GF-D8 (cell line): ENCODE measurements around the gene ARL8B.
"Not testable (repeated sequence)": the region's sequence is repeated elsewhere in the genome, so short reads cannot be mapped to it uniquely, and the experiment has no call there.

Source experiments
- DNase-seq: peaks from one replicate; lab custom pipeline; 2025; lab: John Stamatoyannopoulos, UW

Gene ARL8B

GRCh38 chr3:5112043-5112442 is 10.0 kb upstream of the ARL8B start:
- no peak for DNase-seq

- not testable (repeated sequence) for DNase-seq
Observed at GRCh38 chr3:5113726-5114125, 8.4 kb upstream of the ARL8B start.

- no peak for DNase-seq
Observed at GRCh38 chr3:5115506-5116162, 6.5 kb upstream of the ARL8B start.

GRCh38 chr3:5116538-5116937 is 5.6 kb upstream of the ARL8B start:
- no peak for DNase-seq

- DNase-seq: no peak
Observed at GRCh38 chr3:5120446-5120845, 1.6 kb upstream of the ARL8B start.

- DNase-seq: no peak
Observed at GRCh38 chr3:5122741-5123706, 932 bp downstream of the ARL8B start.

GRCh38 chr3:5123937-5124336 is 1.8 kb downstream of the ARL8B start:
- no peak for DNase-seq

GRCh38 chr3:5126586-5126985 is 4.5 kb downstream of the ARL8B start:
- peak; percentile 46 for DNase-seq

- no peak for DNase-seq
Observed at GRCh38 chr3:5128849-5129248, 6.8 kb downstream of the ARL8B start.

- DNase-seq: no peak
Observed at GRCh38 chr3:5133239-5134018, 11.3 kb downstream of the ARL8B start.

GRCh38 chr3:5134019-5134391 is 11.9 kb downstream of the ARL8B start:
- DNase-seq: no peak

GRCh38 chr3:5134499-5134898 is 12.4 kb downstream of the ARL8B start:
- no peak for DNase-seq

GRCh38 chr3:5136211-5136918 is 14.3 kb downstream of the ARL8B start:
- DNase-seq: peak; percentile 34

- DNase-seq: no peak
Observed at GRCh38 chr3:5136919-5137429, 14.9 kb downstream of the ARL8B start.

GRCh38 chr3:5138214-5138981 is 16.3 kb downstream of the ARL8B start:
- no peak for DNase-seq

- no peak for DNase-seq
Observed at GRCh38 chr3:5140230-5140621, 18.1 kb downstream of the ARL8B start.

GRCh38 chr3:5140839-5141238 is 18.7 kb downstream of the ARL8B start:
- DNase-seq: no peak

- no peak for DNase-seq
Observed at GRCh38 chr3:5141760-5142159, 19.7 kb downstream of the ARL8B start.

- no peak for DNase-seq
Observed at GRCh38 chr3:5143464-5143863, 21.4 kb downstream of the ARL8B start.

- peak; percentile 20 for DNase-seq
Observed at GRCh38 chr3:5144316-5144994, 22.4 kb downstream of the ARL8B start.
